ENCODE measurements around the gene PPP1CA. TPM values are rescaled to one million over a fixed set of nuclear protein-coding genes. Genes with fewer than 3 reads are reported as not detected.

The PPP1CA gene
- total RNA-seq, 1 experiment from 2014 or later, result 449 TPM

GRCh38 chr11:67420646-67421429 is 19.2 kb upstream of the PPP1CA start:
- H4K20me1 ChIP-seq (ENCODE audit: low read length), result no peaks in the 10 kb centered on the region
- H3K9ac ChIP-seq (ENCODE audit: low read length), result peak overlapping the region; percentile 62; the same call in 1 of the 2 replicates
- H2AFZ ChIP-seq (ENCODE audit: low read length), result peak overlapping the region; percentile 85
- H3K4me3 ChIP-seq (ENCODE audit: low read length), result peak overlapping the region; percentile 73
- no peaks in the 10 kb centered on the region for H3K36me3 ChIP-seq (ENCODE audit: low read depth, low read length)
- ATAC-seq (peak; percentile 87), DNase-seq (peak; percentile 98)
- CTCF ChIA-PET, result interaction anchor here (1.7 kb wide), 1 partner anchor 19 kb away, joined by 6 read pairs; the partner anchor contains the start of gene PPP1CA
- no peak for TF ChIP-seq EZH2phosphoT487 (IDR thresholded peaks at IDR 0.05; ENCODE audit: borderline replicate concordance, low read length)
- no peak for TF ChIP-seq EZH2 (IDR thresholded peaks at IDR 0.05; ENCODE audit: low read length, unreplicated experiment)
- TF ChIP-seq CTCF (conservative IDR thresholded peaks at IDR 0.05; ENCODE audit: low read depth, low read length), result no peak
- no peaks in the 10 kb centered on the region for H3F3A ChIP-seq (ENCODE audit: low read length, unreplicated experiment)
- no peaks in the 10 kb centered on the region for H3K79me2 ChIP-seq (ENCODE audit: low read length)
- H3K9me2 ChIP-seq (replicated peaks; ENCODE audit: low read length), result no peaks in the 10 kb centered on the region
- H3K27ac ChIP-seq (ENCODE audit: low read length), result no peak overlapping the region; the same call in 1 of the 2 replicates
- intact Hi-C loops (cut with micrococcal nuclease), result no loop called here
- peak overlapping the region; percentile 90 for H3K4me2 ChIP-seq (ENCODE audit: low read length)
- H3K9me3 ChIP-seq (ENCODE audit: low read length), result no peaks in the 10 kb centered on the region
- peaks cover 13% of the 10 kb centered on the region; the same call in 1 of the 2 replicates for H3K4me1 ChIP-seq (ENCODE audit: insufficient read depth, low read length)
- BruUV-seq (replicated peaks), result no TSS peak
- no peaks in the 10 kb centered on the region for H3K27me3 ChIP-seq (ENCODE audit: low read length)
- POLR2A ChIA-PET (ENCODE audit: unreplicated experiment), result interaction anchor here (0.6 to 1.2 kb wide), 2 partner anchors 20 to 23 kb away, joined by 4 to 5 read pairs; partner anchors contain the start of gene PPP1CA

- ATAC-seq (no peak), DNase-seq (no peak)
- Histone ChIP-seq H3K4me3 (ENCODE audit: low read length) (peak overlapping the region; percentile 73), H3K9me3 (ENCODE audit: low read length) (no peaks in the 10 kb centered on the region), H3F3A (ENCODE audit: low read length, unreplicated experiment) (no peaks in the 10 kb centered on the region), H3K36me3 (ENCODE audit: low read depth, low read length) (no peaks in the 10 kb centered on the region), H3K9ac (ENCODE audit: low read length) (peak overlapping the region; percentile 62; the same call in 1 of the 2 replicates), H3K4me1 (ENCODE audit: insufficient read depth, low read length) (peaks cover 13% of the 10 kb centered on the region; the same call in 1 of the 2 replicates), H3K27ac (ENCODE audit: low read length) (no peak overlapping the region), H3K79me2 (ENCODE audit: low read length) (no peaks in the 10 kb centered on the region), H2AFZ (ENCODE audit: low read length) (peak overlapping the region; percentile 85; the same call in 1 of the 2 replicates), H3K4me2 (ENCODE audit: low read length) (peak overlapping the region; percentile 90), H3K9me2 (replicated peaks; ENCODE audit: low read length) (no peaks in the 10 kb centered on the region), H3K27me3 (ENCODE audit: low read length) (no peaks in the 10 kb centered on the region), H4K20me1 (ENCODE audit: low read length) (no peaks in the 10 kb centered on the region)
- intact Hi-C loops (cut with micrococcal nuclease), result no loop called here
- no TSS peak for BruUV-seq (replicated peaks)
- POLR2A ChIA-PET (ENCODE audit: unreplicated experiment), result interaction anchor here (1.2 kb wide), 1 partner anchor 19 kb away, joined by 5 read pairs; the partner anchor contains the start of gene PPP1CA
- TF ChIP-seq CTCF (conservative IDR thresholded peaks at IDR 0.05; ENCODE audit: low read depth, low read length) (no peak), EZH2phosphoT487 (IDR thresholded peaks at IDR 0.05; ENCODE audit: borderline replicate concordance, low read length) (no peak), EZH2 (IDR thresholded peaks at IDR 0.05; ENCODE audit: low read length, unreplicated experiment) (no peak)
- CTCF ChIA-PET, result interaction anchor here (1.7 kb wide), 1 partner anchor 18 kb away, joined by 6 read pairs; the partner anchor contains the start of gene PPP1CA
Measured at GRCh38 chr11:67420147-67420645, 18.5 kb upstream of the PPP1CA start.
